K562 (cell line): ENCODE results near the gene P2RX1. TPM values are rescaled to one million over a fixed set of nuclear protein-coding genes. Genes with fewer than 3 reads are reported as not detected.

Source experiments
- ATAC-seq: fragments of 200-7000 bp; cut with Tn5 transposase; 3 replicates; pipeline ENCODE4 v1.9.1; 2020; ENCODE audit warnings: moderate library complexity
- BruUV-seq: library from RNA; stranded (reverse); fragments of 400-500 nt; replicated peaks from 2 replicates; lab custom pipeline; 2021; lab: Mats Ljungman, UMichigan
- CTCF ChIA-PET: fragments of 300-600 bp; formaldehyde crosslinking; extraction: SDS; loops from one replicate; lab custom pipeline; 2021; ENCODE audit warnings: low intra/inter-chr PET ratio; lab: Yijun Ruan, JAX
- POLR2A ChIA-PET: fragments of 300-600, 350-650 bp; sonication (Branson Sonifier 250); formaldehyde crosslinking; extraction: SDS; loops from one replicate; lab custom pipeline; 2021; ENCODE audit warnings: antibody characterized with exemption, inconsistent platforms; lab: Yijun Ruan, JAX
- DNase-seq, 4 experiments: peaks; one replicate each; pipeline versions ENCODE4 v3.0.0 to v3.0.0-alpha.2; 2011 to 2018; ENCODE audit warnings: low spot score in 3 of 4, mixed read lengths in 3 of 4; ENCODE audit errors: extremely low read depth in 1 of 4
- FAIRE-seq: peaks from 2 replicates; lab custom pipeline; 2011; peaks lifted over from hg19 to GRCh38; lab: Jason Lieb, UNC
- H2AFZ ChIP-seq: 2 replicates; pipeline ENCODE4 v1.6.0; 2011; ENCODE audit warnings: low read depth, low read length, control low read depth, inconsistent platforms
- H3K27ac ChIP-seq: fragments of 200-600 bp; 3 replicates; pipeline ENCODE4 v1.8.0; 2011; ENCODE audit warnings: low read depth, mild to moderate bottlenecking, control low read depth, inconsistent platforms, low read length, moderate library complexity, mixed read lengths; ENCODE audit errors: extremely low read depth
- H3K27me3 ChIP-seq, 2 experiments: fragments of 300-600 bp in 1 of 2; 2 replicates in 1 of 2; 3 replicates in 1 of 2; pipeline versions ENCODE4 v1.6.0 to v1.8.0; 2011; ENCODE audit warnings: inconsistent platforms in 2 of 2, low read length in 2 of 2, mild to moderate bottlenecking in 1 of 2, mixed read lengths in 1 of 2, moderate library complexity in 1 of 2; ENCODE audit not compliant: control insufficient read depth in 2 of 2, insufficient read depth in 2 of 2
- H3K36me3 ChIP-seq: fragments of 300-600 bp; 3 replicates; pipeline ENCODE4 v1.8.0; 2011; ENCODE audit warnings: mild to moderate bottlenecking, low read length, inconsistent platforms; ENCODE audit not compliant: control insufficient read depth, insufficient read depth
- H3K4me1 ChIP-seq, 2 experiments: fragments of 200-600 bp in 1 of 2; replicated peaks in 1 of 2; 2 replicates in 1 of 2; 3 replicates in 1 of 2; pipeline versions ENCODE4 v1.5.1 to v1.8.0; 2011; ENCODE audit warnings: inconsistent platforms in 2 of 2, low read length in 2 of 2, mild to moderate bottlenecking in 1 of 2, mixed read lengths in 1 of 2, moderate library complexity in 1 of 2; ENCODE audit not compliant: control insufficient read depth in 2 of 2, insufficient read depth in 2 of 2
- H3K4me2 ChIP-seq: 2 replicates; pipeline ENCODE4 v1.6.1; 2011; ENCODE audit warnings: low read length, control low read depth, inconsistent platforms, mixed read lengths; ENCODE audit not compliant: insufficient read depth
- H3K4me3 ChIP-seq: fragments of 200-600 bp; sonication (generic), shearing (Covaris generic); 2 replicates; pipeline ENCODE4 v1.5.1; 2016; ENCODE audit warnings: control low read depth, inconsistent platforms
- H3K79me2 ChIP-seq: fragments of 200-600 bp; 3 replicates; pipeline ENCODE4 v1.8.0; 2011; ENCODE audit warnings: low read length, inconsistent platforms; ENCODE audit not compliant: control insufficient read depth, insufficient read depth
- H3K9ac ChIP-seq, 2 experiments: 2 replicates each; pipeline versions ENCODE4 v1.6.0 to v1.6.1; 2011; ENCODE audit warnings: low read depth in 2 of 2, low read length in 2 of 2, control low read depth in 1 of 2, inconsistent platforms in 1 of 2, mild to moderate bottlenecking in 1 of 2, mixed read lengths in 1 of 2; ENCODE audit not compliant: insufficient read depth in 1 of 2
- H3K9me1 ChIP-seq: one replicate; pipeline ENCODE4 v1.6.0; 2011; ENCODE audit warnings: inconsistent platforms, mild to moderate bottlenecking, low read length, moderate library complexity; ENCODE audit not compliant: control insufficient read depth, insufficient read depth
- H3K9me3 ChIP-seq: replicated peaks from 2 replicates; pipeline ENCODE4 v1.5.1; 2011; ENCODE audit warnings: low read depth, low read length, inconsistent platforms; ENCODE audit not compliant: control insufficient read depth, insufficient read depth
- H4K20me1 ChIP-seq: replicated peaks from 2 replicates; pipeline ENCODE4 v1.6.1; 2011; ENCODE audit warnings: low read length, inconsistent platforms, mixed read lengths; ENCODE audit not compliant: control insufficient read depth, insufficient read depth
- C11orf30 ChIP-seq: fragments of 450-650 bp; IDR thresholded peaks from 2 replicates; pipeline ENCODE4 v1.6.1; 2016; ENCODE audit warnings: low read depth, mild to moderate bottlenecking
- USF1 ChIP-seq: sonication (generic); formaldehyde crosslinking; IDR thresholded peaks from 2 replicates; pipeline ENCODE4 v1.9.0; 2022; ENCODE audit warnings: mild to moderate bottlenecking, missing genetic modification reagents
- ZFP36 ChIP-seq: fragments of 150-350 bp; IDR thresholded peaks from 2 replicates; pipeline ENCODE4 v1.6.1; 2018; ENCODE audit warnings: low read length, low read depth; ENCODE audit not compliant: partially characterized antibody
- WGBS: fragments of 100-300 bp; shearing (Covaris generic); methylation state at CpG from one replicate; pipeline ENCODE4 v1.1.6; 2016; ENCODE audit warnings: low coverage, mixed read lengths; ENCODE audit not compliant: insufficient coverage; ENCODE audit errors: missing lambda C conversion rate; 5-methylcytosine and 5-hydroxymethylcytosine counted together
- in situ Hi-C: fragments of 300-500 bp; cut with MboI; formaldehyde crosslinking; loops from 4 replicates; pipeline ENCODE4 v1.15.0; 2018; ENCODE audit warnings: inconsistent platforms, mixed read lengths
- intact Hi-C: fragments of 100-400 bp; cut with micrococcal nuclease; formaldehyde crosslinking; loops from 2 replicates; pipeline ENCODE4 v1.14.2; 2022
- polyA plus RNA-seq, 8 experiments: library from polyadenylated mRNA; depleted of rRNA in 4 of 8; stranded (reverse) in 5 of 8; unstranded in 3 of 8; fragments of >200 nt; fragmentation: Nextera tagmentation in 2 of 8; fragmentation: Illumina TruSeq in 1 of 8; extraction: Ambion mirVana in 2 of 8; extraction: Trizol in 1 of 8; gene quantifications; 2 replicates each; pipeline versions ENCODE4 v1.2.1 to v1.2.3, GENCODE V29; 2011 to 2014; ENCODE audit warnings: inconsistent platforms in 1 of 8, missing spikeins in 1 of 8
- total RNA-seq, 7 experiments: library from RNA; depleted of rRNA in 6 of 7; stranded (reverse); fragments of >200 nt in 6 of 7; fragmentation: Illumina TruSeq in 2 of 7; extraction: Trizol in 2 of 7; gene quantifications; 2 replicates each; pipeline versions ENCODE4 v1.2.1 to v1.2.3, GENCODE V29; 2011 to 2021; ENCODE audit warnings: low replicate concordance in 1 of 7

P2RX1 gene
- total and polyA plus RNA-seq, 9 of the 15 experiments (the other 6 are each of a cell fraction or from before 2014, with no cell fraction given): 0.27 to 20.3 (median 10.3) TPM

GRCh38 chr17:3912827-3913226, 3.4 kb downstream of the P2RX1 start:
- Histone ChIP-seq H3K79me2 (peaks cover 42% of the 10 kb centered on the region), H3K9me1 (peaks cover 6% of the 10 kb centered on the region), H4K20me1 (0 out of 2 replicates have a peak, but pooled peaks cover 9% of the 10 kb centered on the region), H3K9me3 (no peaks in the 10 kb centered on the region), H3K27me3 (no peaks in the 10 kb centered on the region), H2AFZ (no peak overlapping the region), H3K36me3 (peaks cover 7% of the 10 kb centered on the region; the same call in 1 of the 3 replicates), H3K4me2 (no peak overlapping the region), H3K4me3 (no peak overlapping the region), H3K4me1 (peaks cover 29 to 48% of the 10 kb centered on the region in 2 experiments), H3K9ac (no peak overlapping the region), H3K27ac (no peak overlapping the region)
- no TSS peak for BruUV-seq
- TF ChIP-seq C11orf30 (no peak), ZFP36 (peak; percentile 86), USF1 (0 out of 2 replicates have a peak, but pooled peaks have one; percentile 4)
- ChIA-PET CTCF (interaction anchor here (2.3 kb wide), 1 partner anchor 91 kb away, joined by 19 read pairs; no protein-coding TSS in a partner anchor), POLR2A (no interaction called here)
- no peak for ATAC-seq
- FAIRE-seq: no peak
- intact Hi-C loops (loop anchor here (5.0 kb wide), 1 partner anchor 164 kb away; no protein-coding TSS in a partner anchor), in situ Hi-C loops (loop anchor here (10.0 kb wide), 1 partner anchor 92 kb away; no protein-coding TSS in a partner anchor)
- DNase-seq: no peak
- WGBS: 100% methylated on average over 1 of the region's 2 CpGs
